Measurements from ENCODE around the gene ARHGEF10L.

Gene ARHGEF10L

DNA sequence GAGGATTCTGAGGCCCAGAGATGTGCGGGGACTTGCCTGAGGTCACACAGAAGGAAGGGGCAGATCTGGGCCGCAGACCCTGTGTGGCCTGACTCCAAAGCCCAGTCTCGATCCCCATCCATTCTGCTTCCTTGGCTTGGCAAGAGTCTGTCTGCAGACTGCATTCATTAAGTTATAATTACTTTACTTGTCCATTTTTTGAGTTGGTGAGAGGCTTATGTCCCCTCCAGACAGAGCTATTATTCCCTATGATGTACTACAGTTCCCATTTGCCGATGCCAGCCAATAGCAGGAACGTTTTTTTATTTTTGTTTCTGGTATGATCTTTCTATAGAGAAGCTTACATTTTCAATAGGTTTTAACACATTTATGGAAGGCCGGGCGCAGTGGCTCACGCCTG is 101.5 kb downstream of the ARHGEF10L start:
- no peak for TF ChIP-seq GABPA (IDR thresholded peaks at IDR 0.05; ENCODE audit: low read depth)
- no peak for TF ChIP-seq CTCF (IDR thresholded peaks at IDR 0.05; ENCODE audit: insufficient read depth, low read length)
- TF ChIP-seq POLR2AphosphoS5 (IDR thresholded peaks at IDR 0.05; ENCODE audit: low read depth) = no peak
- no peak for TF ChIP-seq SPI1 (IDR thresholded peaks at IDR 0.05; ENCODE audit: borderline replicate concordance, low read depth)
- TF ChIP-seq, protein P1, sequence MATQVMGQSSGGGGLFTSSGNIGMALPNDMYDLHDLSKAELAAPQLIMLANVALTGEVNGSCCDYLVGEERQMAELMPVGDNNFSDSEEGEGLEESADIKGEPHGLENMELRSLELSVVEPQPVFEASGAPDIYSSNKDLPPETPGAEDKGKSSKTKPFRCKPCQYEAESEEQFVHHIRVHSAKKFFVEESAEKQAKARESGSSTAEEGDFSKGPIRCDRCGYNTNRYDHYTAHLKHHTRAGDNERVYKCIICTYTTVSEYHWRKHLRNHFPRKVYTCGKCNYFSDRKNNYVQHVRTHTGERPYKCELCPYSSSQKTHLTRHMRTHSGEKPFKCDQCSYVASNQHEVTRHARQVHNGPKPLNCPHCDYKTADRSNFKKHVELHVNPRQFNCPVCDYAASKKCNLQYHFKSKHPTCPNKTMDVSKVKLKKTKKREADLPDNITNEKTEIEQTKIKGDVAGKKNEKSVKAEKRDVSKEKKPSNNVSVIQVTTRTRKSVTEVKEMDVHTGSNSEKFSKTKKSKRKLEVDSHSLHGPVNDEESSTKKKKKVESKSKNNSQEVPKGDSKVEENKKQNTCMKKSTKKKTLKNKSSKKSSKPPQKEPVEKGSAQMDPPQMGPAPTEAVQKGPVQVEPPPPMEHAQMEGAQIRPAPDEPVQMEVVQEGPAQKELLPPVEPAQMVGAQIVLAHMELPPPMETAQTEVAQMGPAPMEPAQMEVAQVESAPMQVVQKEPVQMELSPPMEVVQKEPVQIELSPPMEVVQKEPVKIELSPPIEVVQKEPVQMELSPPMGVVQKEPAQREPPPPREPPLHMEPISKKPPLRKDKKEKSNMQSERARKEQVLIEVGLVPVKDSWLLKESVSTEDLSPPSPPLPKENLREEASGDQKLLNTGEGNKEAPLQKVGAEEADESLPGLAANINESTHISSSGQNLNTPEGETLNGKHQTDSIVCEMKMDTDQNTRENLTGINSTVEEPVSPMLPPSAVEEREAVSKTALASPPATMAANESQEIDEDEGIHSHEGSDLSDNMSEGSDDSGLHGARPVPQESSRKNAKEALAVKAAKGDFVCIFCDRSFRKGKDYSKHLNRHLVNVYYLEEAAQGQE (IDR thresholded peaks at IDR 0.05; ENCODE audit: insufficient replicate concordance, low read depth) = no peak
- Histone ChIP-seq H3K27me3 (ENCODE audit: insufficient read depth, poor library complexity, severe bottlenecking) (no peaks in the 10 kb centered on the region), H3K4me3 (replicated peaks; ENCODE audit: insufficient read depth, low read length) (no peak overlapping the region), H3K27ac (replicated peaks) (no peak overlapping the region)
- no peak for DNase-seq (ENCODE audit: low read depth in 1 of 2, low spot score in 1 of 2)

- Histone ChIP-seq H3K4me3 (replicated peaks; ENCODE audit: insufficient read depth, low read length) (no peak overlapping the region), H3K27me3 (ENCODE audit: insufficient read depth, poor library complexity, severe bottlenecking) (no peaks in the 10 kb centered on the region), H3K27ac (replicated peaks) (no peak overlapping the region)
- DNase-seq (ENCODE audit: low read depth in 1 of 2, low spot score in 1 of 2) = no peak
- TF ChIP-seq, protein P1 (IDR thresholded peaks at IDR 0.05; ENCODE audit: insufficient replicate concordance, low read depth) = no peak
- no peak for TF ChIP-seq POLR2AphosphoS5 (IDR thresholded peaks at IDR 0.05; ENCODE audit: low read depth)
- TF ChIP-seq CTCF (IDR thresholded peaks at IDR 0.05; ENCODE audit: insufficient read depth, low read length) = no peak
- no peak for TF ChIP-seq SPI1 (IDR thresholded peaks at IDR 0.05; ENCODE audit: borderline replicate concordance, low read depth)
- TF ChIP-seq GABPA (IDR thresholded peaks at IDR 0.05; ENCODE audit: low read depth) = no peak
Measured at GRCh38 chr1:17642169-17642568, 102.7 kb downstream of the ARHGEF10L start.

DNA sequence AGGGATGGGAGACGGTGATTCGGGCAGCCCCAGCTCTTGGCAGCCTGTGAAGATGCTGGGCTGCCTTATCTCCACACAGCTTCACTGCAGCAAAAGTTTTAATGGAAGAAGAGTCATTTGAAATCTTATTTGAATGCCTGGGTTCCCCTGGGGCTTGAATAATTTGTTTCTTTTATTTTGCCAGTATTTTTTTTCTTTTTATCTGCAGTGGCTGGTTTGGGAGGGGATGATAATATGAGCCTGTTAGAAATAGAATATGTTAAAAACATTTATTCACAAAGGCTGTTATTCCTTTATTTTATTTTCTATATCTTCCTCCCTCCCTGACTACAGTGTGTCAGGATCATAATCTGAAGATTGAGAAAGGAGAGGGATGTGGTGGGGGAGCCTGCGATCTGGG is 103.4 kb downstream of the ARHGEF10L start:
- TF ChIP-seq, protein P1 (IDR thresholded peaks at IDR 0.05; ENCODE audit: insufficient replicate concordance, low read depth) = no peak
- TF ChIP-seq CTCF (IDR thresholded peaks at IDR 0.05; ENCODE audit: insufficient read depth, low read length) = no peak
- TF ChIP-seq GABPA (IDR thresholded peaks at IDR 0.05; ENCODE audit: low read depth) = no peak
- DNase-seq (ENCODE audit: low read depth in 1 of 2, low spot score in 1 of 2) = no peak
- no peaks in the 10 kb centered on the region for H3K27me3 ChIP-seq (ENCODE audit: insufficient read depth, poor library complexity, severe bottlenecking)
- H3K4me3 ChIP-seq (replicated peaks; ENCODE audit: insufficient read depth, low read length) = no peak overlapping the region
- no peak overlapping the region for H3K27ac ChIP-seq (replicated peaks)
